Measurements from ENCODE around the gene CTSE. TPM values are rescaled to one million over a fixed set of nuclear protein-coding genes. Genes with fewer than 3 reads are reported as not detected.

CTSE gene
- total and polyA plus RNA-seq, 2 of the 13 experiments (the other 11 are each of a cell fraction or from before 2014, with no cell fraction given), result 0.50 to 0.69 TPM

DNA sequence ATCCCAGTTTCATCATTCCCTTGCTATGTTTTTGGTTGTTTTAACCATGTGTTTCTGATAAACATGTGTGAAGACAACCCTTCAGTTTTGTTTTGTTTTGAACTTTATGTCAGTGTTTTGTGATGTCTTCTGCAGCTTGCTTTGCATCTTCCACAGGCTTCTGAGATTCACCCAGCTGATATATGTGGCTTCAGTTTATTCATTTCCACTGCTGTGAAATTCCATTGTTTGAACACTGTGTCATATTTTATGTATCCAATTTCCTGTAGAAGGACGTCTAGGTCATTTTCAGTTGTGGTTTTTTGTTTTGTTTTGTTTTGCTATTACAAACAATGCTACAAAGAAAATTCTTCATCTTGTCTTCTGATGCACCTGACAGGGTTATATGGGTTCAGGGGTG is 53.2 kb downstream of the CTSE start:
- DNase-seq (ENCODE audit: low spot score) (no peak), ATAC-seq (no peak), FAIRE-seq (no peak)
- intact Hi-C loops (cut with micrococcal nuclease; ENCODE audit: unreplicated experiment), result no loop called here
- no peaks in the 10 kb centered on the region for H4K20me1 ChIP-seq (ENCODE audit: insufficient read depth, low read length)
- no peak overlapping the region for H3K9ac ChIP-seq (ENCODE audit: insufficient read depth, low read depth, low read length)
- in situ Hi-C loops (cut with HindIII; ENCODE audit: extremely low pct_ligation_motif_present, low pct_unique_long_range_greater_than_20kb), result no loop called here
- ChIA-PET POLR2A (no interaction called here), CTCF (ENCODE audit: low intra/inter-chr PET ratio, low total read pairs) (no interaction called here)
- H3K4me3 ChIP-seq (replicated peaks in 1 of 3; ENCODE audit: insufficient read depth in 1 of 3, low read depth in 2 of 3, low read length in 3 of 3), result no peak overlapping the region
- no TSS peak for BruUV-seq (replicated peaks)
- no peak overlapping the region for H3K4me2 ChIP-seq (ENCODE audit: low read depth, low read length)
- H2AFZ ChIP-seq (ENCODE audit: low read length), result no peak overlapping the region
- peaks cover 1 to 18% of the 10 kb centered on the region in 2 experiments; a peak in 3 of 5 replicates for H3K27me3 ChIP-seq (ENCODE audit: control insufficient read depth in 1 of 2, insufficient read depth in 2 of 2, low read length in 2 of 2)
- no peaks in the 10 kb centered on the region; a peak in 1 of 5 replicates for H3K36me3 ChIP-seq (replicated peaks in 1 of 2; ENCODE audit: control insufficient read depth in 1 of 2, insufficient read depth in 2 of 2, low read length in 2 of 2)
- 0% methylated on average over 1 of the region's 1 CpG for WGBS (ENCODE audit: low lambda C conversion rate)
- H3K9me3 ChIP-seq (ENCODE audit: low read length), result no peaks in the 10 kb centered on the region
- no peaks in the 10 kb centered on the region for H3K4me1 ChIP-seq (ENCODE audit: insufficient read depth, low read length)
- no peak overlapping the region for H3K27ac ChIP-seq (ENCODE audit: extremely low read length, insufficient read depth, low read length)
- TF ChIP-seq ZNF251 (CRISPR knock-in tag; IDR thresholded peaks at IDR 0.05), result no peak
- TF ChIP-seq, protein P1, sequence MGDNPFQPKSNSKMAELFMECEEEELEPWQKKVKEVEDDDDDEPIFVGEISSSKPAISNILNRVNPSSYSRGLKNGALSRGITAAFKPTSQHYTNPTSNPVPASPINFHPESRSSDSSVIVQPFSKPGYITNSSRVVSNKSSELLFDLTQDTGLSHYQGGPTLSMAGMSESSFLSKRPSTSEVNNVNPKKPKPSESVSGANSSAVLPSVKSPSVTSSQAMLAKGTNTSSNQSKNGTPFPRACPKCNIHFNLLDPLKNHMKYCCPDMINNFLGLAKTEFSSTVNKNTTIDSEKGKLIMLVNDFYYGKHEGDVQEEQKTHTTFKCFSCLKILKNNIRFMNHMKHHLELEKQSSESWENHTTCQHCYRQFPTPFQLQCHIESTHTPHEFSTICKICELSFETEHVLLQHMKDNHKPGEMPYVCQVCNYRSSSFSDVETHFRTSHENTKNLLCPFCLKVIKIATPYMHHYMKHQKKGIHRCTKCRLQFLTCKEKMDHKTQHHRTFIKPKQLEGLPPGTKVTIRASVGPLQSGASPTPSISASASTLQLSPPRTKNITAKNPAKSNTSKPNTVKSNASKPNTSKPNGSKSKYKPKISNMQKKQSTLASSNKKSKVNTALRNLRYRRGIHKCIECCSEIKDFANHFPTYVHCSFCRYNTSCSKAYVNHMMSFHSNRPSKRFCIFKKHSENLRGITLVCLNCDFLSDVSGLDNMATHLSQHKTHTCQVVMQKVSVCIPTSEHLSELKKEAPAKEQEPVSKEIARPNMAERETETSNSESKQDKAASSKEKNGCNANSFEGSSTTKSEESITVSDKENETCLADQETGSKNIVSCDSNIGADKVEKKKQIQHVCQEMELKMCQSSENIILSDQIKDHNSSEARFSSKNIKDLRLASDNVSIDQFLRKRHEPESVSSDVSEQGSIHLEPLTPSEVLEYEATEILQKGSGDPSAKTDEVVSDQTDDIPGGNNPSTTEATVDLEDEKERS (CRISPR knock-in tag; IDR thresholded peaks at IDR 0.05), result no peak
- no peak for TF ChIP-seq ZNF780A (CRISPR knock-in tag; IDR thresholded peaks at IDR 0.05)
- TF ChIP-seq ETV6 (CRISPR knock-in tag; conservative IDR thresholded peaks at IDR 0.05), result no peak
- TF ChIP-seq ZBTB7A (CRISPR knock-in tag; IDR thresholded peaks at IDR 0.05), result no peak
- TF ChIP-seq KMT2B (CRISPR knock-in tag; IDR thresholded peaks at IDR 0.05), result no peak
- no peak for TF ChIP-seq SIN3B (IDR thresholded peaks at IDR 0.05; ENCODE audit: low read length)
- TF ChIP-seq ZNF839 (CRISPR knock-in tag; IDR thresholded peaks at IDR 0.05; ENCODE audit: borderline replicate concordance), result no peak
- no peak for TF ChIP-seq ZNF468 (CRISPR knock-in tag; IDR thresholded peaks at IDR 0.05)
- no peak for TF ChIP-seq THYN1 (CRISPR knock-in tag; IDR thresholded peaks at IDR 0.05; ENCODE audit: borderline replicate concordance, low read depth)
- no peaks in the 10 kb centered on the region for H3K79me2 ChIP-seq (ENCODE audit: insufficient read depth, low read length)

Measured in HepG2 (cell line).